Right cardiac atrium (tissue), 5 donors: Measurements from ENCODE around the gene FHIP1B. TPM values are rescaled to one million over a fixed set of nuclear protein-coding genes. Genes with fewer than 3 reads are reported as not detected.
A peak's percentile ranks its signal among the peaks of the same experiment; 100 is the strongest.
"Not testable (repeated sequence)": the region's sequence is repeated elsewhere in the genome, so short reads cannot be mapped to it uniquely, and the experiment has no call there.

ENCODE experiments used
- ATAC-seq, 2 donors: fragments of 200-7000 bp; cut with Tn5 transposase; one replicate each; pipeline versions ENCODE4 v1.8.0 to v1.9.1; 2020; ENCODE audit warnings: moderate library complexity in 2 of 2, mild to moderate bottlenecking in 1 of 2
- DNase-seq, 3 donors: peaks; one replicate each; pipeline ENCODE4 v3.0.0-alpha.2; 2020
- H3K27ac ChIP-seq: one replicate; pipeline ENCODE4 v1.5.1; 2013; ENCODE audit warnings: mild to moderate bottlenecking, low read length, control low read depth, moderate library complexity
- H3K27me3 ChIP-seq: one replicate; pipeline ENCODE4 v1.6.1; 2013; ENCODE audit not compliant: control insufficient read depth, insufficient read depth
- H3K4me1 ChIP-seq: one replicate; pipeline ENCODE4 v1.6.1; 2013; ENCODE audit warnings: low read length; ENCODE audit not compliant: control insufficient read depth, insufficient read depth
- H3K4me3 ChIP-seq: one replicate; pipeline ENCODE4 v1.5.1; 2013; ENCODE audit warnings: low read length, control low read depth
- H3K9me3 ChIP-seq: one replicate; pipeline ENCODE4 v1.6.1; 2013; ENCODE audit warnings: low read length; ENCODE audit not compliant: control insufficient read depth
- WGBS: extraction: QIAGEN DNeasy Blood & Tissue Kit; methylation state at CpG from one replicate; pipeline ENCODE4 v1.1.7; 2013; 5-methylcytosine and 5-hydroxymethylcytosine counted together
- intact Hi-C, 4 donors: fragments of 100-400 bp; cut with DNase I; formaldehyde crosslinking; loops; one replicate each; pipeline versions ENCODE4 v1.11.0 to v1.14.0; 2022 to 2023
- polyA plus RNA-seq: library from polyadenylated mRNA; stranded (reverse); fragments of 200-250 nt; gene quantifications from one replicate; pipeline ENCODE4 v1.2.3, GENCODE V29; 2013
- total RNA-seq, 4 donors: library from RNA; stranded (reverse); fragmentation: NEBNext Ultra II Directional; extraction: Animal tissue kit (Norgen Biotek cat#: 25700); gene quantifications; one replicate each; pipeline ENCODE4 v1.2.1, GENCODE V29; 2021
- donor health status: healthy with polysubstance abuse.
- donor health status: DM: no; HTN: yes; CAD: no.
- donor health status: DM: no; HTN: no; CAD: no.
- donor health status: DM: no; HTN: yes; CAD: no; lungs with severe emphysema.
- donor health status: DM: yes; HTN: yes; CAD: no.

Gene FHIP1B
- total and polyA plus RNA-seq, 5 donors: 14.1 to 19.5 (median 17.7) TPM

DNA sequence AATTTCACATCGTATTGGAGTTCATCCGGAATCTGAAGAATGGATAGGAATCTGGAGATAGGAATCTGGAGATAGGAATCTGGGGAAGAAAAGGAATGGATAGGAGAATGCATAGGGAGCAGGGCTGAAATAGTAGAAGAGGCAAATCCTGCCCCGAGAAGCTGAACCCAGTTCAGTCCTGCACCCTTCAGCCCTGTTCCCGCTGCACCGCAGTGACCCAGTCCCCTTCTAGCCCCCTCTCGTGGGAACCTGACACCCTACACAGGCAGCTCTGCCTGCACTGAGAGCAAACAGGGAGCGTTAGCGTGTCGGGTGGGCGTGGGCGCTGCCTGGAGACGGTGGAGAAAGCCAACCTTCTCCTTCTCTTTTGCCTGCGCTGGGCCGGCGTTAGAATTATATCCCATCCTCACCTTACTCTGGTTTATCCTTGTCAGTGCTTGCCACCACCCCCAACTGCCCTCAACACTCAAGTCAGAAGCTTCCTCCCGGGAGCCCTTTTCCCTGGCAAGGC lies 24.2 kb upstream of the FHIP1B start:
- Histone ChIP-seq H3K27me3 (no peaks in the 10 kb centered on the region), H3K4me3 (peak overlapping the region; percentile 54), H3K4me1 (no peaks in the 10 kb centered on the region), H3K27ac (no peak overlapping the region), H3K9me3 (no peaks in the 10 kb centered on the region)
- intact Hi-C loops: no loop called here
- 13% methylated on average over 16 of the region's 16 CpGs for WGBS
- peak; percentile 11 to 55 (median 37) for DNase-seq
- ATAC-seq: peak; percentile 40 to 58

GRCh38 chr11:6258141-6258540 lies 23.7 kb upstream of the FHIP1B start:
- no peak overlapping the region for H3K27ac ChIP-seq
- no peaks in the 10 kb centered on the region for H3K9me3 ChIP-seq
- H3K4me1 ChIP-seq: no peaks in the 10 kb centered on the region
- DNase-seq (no peak), ATAC-seq (no peak)
- H3K27me3 ChIP-seq: no peaks in the 10 kb centered on the region
- H3K4me3 ChIP-seq: no peak overlapping the region
- intact Hi-C loops: no loop called here
- 78% methylated on average over 3 of the region's 3 CpGs for WGBS

GRCh38 chr11:6253197-6253596 lies 18.8 kb upstream of the FHIP1B start:
- WGBS: 81% methylated on average over 1 of the region's 1 CpG
- no peak overlapping the region for H3K27ac ChIP-seq
- intact Hi-C loops: no loop called here

GRCh38 chr11:6251990-6252473 lies 17.6 kb upstream of the FHIP1B start:
- DNase-seq: peak; percentile 13 to 63 (median 53)
- Histone ChIP-seq H3K4me1 (peaks cover 4% of the 10 kb centered on the region), H3K9me3 (no peaks in the 10 kb centered on the region), H3K27ac (no peak overlapping the region), H3K27me3 (no peaks in the 10 kb centered on the region), H3K4me3 (no peak overlapping the region)
- 77% methylated on average over 6 of the region's 6 CpGs for WGBS
- ATAC-seq: peak; percentile 32 to 67
- intact Hi-C loops: no loop called here

More at GRCh38 chr11:6253197-6253596, 18.8 kb upstream of the FHIP1B start:
- Histone ChIP-seq H3K4me1 (peaks cover 4% of the 10 kb centered on the region), H3K27me3 (no peaks in the 10 kb centered on the region), H3K9me3 (no peaks in the 10 kb centered on the region), H3K4me3 (no peak overlapping the region)
- no peak for DNase-seq
- no peak for ATAC-seq

DNA sequence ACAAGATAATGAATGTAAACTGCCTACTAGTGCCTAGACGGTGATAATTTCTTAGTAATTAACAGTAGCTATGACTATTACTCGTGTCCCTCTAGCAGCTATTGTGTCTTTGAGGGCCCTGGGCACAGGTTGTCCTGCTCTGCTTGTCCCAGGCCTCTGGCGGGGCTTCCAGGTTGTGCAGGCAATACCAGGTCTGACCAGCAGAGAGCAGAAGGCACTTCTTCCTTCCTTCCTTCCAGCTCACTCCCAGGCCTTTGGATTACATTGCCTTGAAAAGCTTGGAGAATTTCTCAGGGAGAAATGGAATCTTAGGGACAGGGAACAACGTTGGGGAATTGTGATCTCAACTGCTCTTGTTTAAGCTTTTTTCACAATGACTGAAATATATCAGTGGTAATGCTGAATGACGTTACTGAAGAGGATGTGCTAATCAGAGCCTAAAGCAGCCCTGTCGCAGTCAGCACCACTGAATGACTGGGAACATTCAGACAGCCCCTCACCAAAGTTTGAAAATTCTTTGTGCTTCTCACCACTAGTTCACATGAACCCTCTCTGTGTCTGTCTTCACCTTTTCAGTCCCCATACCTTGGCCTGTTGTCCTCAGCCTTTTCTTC lies 16.8 kb upstream of the FHIP1B start:
- no peaks in the 10 kb centered on the region for H3K9me3 ChIP-seq
- DNase-seq: peak; percentile 60 to 81 (median 81)
- H3K27me3 ChIP-seq: no peaks in the 10 kb centered on the region
- no peak overlapping the region for H3K4me3 ChIP-seq
- peaks cover 4% of the 10 kb centered on the region for H3K4me1 ChIP-seq
- peak; percentile 78 to 85 for ATAC-seq
- intact Hi-C loops: no loop called here
- H3K27ac ChIP-seq: peak overlapping the region; percentile 34
- 54% methylated on average over 6 of the region's 6 CpGs for WGBS

- Histone ChIP-seq H3K4me1 (peaks cover 4% of the 10 kb centered on the region), H3K4me3 (no peak overlapping the region), H3K27ac (peak overlapping the region; percentile 12), H3K9me3 (no peaks in the 10 kb centered on the region), H3K27me3 (no peaks in the 10 kb centered on the region)
- ATAC-seq (peak; percentile 83 to 85), DNase-seq (peak; percentile 85 to 91 (median 91))
- intact Hi-C loops: loop anchor here in 1 of 4 donors (5.0 kb wide), 1 partner anchor 67 kb away; no protein-coding TSS in a partner anchor
- WGBS: 24% methylated on average over 3 of the region's 3 CpGs
These were observed 15.5 kb upstream of the FHIP1B start for GRCh38 chr11:6249770-6250555.

- ATAC-seq, H3K27ac ChIP-seq, H3K9me3 ChIP-seq, H3K4me3 ChIP-seq, H3K4me1 ChIP-seq, H3K27me3 ChIP-seq, DNase-seq: not testable (repeated sequence)
- 91% methylated on average over 3 of the region's 3 CpGs for WGBS
- intact Hi-C loops: loop anchor here in 1 of 4 donors (5.0 kb wide), 1 partner anchor 68 kb away; no protein-coding TSS in a partner anchor
These were observed 14.5 kb upstream of the FHIP1B start for GRCh38 chr11:6248897-6249296.

DNA sequence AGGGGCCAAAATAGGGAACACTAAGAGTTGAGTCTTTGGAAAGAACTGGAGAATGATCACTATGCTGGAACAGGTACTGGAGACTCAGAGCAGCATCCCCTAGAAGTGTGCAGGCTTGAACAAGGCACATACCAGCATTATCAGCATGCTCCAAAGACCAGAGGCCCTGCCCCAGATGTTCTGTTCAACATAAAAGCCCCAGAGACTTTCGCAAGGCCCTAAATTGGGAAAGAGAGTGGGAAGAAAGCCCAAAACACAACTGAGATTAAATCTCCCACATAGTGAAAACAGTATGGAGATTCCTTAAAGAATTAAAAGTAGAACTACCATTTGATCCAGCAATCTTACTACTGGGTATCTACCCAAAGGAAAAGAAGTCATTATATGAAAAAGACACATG lies 13.8 kb upstream of the FHIP1B start:
- DNase-seq (peak in 1 of 3 donors; percentile 35), ATAC-seq (peak; percentile 34 to 51)
- intact Hi-C loops: loop anchor here in 1 of 4 donors (5.0 kb wide), 1 partner anchor 69 kb away; no protein-coding TSS in a partner anchor
- WGBS: 89% methylated on average over 1 of the region's 1 CpG
- Histone ChIP-seq H3K9me3 (no peaks in the 10 kb centered on the region), H3K27ac (no peak overlapping the region), H3K4me3 (no peak overlapping the region), H3K4me1 (peaks cover 4% of the 10 kb centered on the region), H3K27me3 (no peaks in the 10 kb centered on the region)

GRCh38 chr11:6245536-6245935 lies 11.1 kb upstream of the FHIP1B start:
- WGBS: 83% methylated on average over 2 of the region's 2 CpGs
- Histone ChIP-seq H3K4me3 (no peak overlapping the region), H3K27me3 (no peaks in the 10 kb centered on the region), H3K9me3 (no peaks in the 10 kb centered on the region), H3K27ac (no peak overlapping the region), H3K4me1 (peaks cover 4% of the 10 kb centered on the region)
- intact Hi-C loops: loop anchor here in 1 of 4 donors (5.0 kb wide), 1 partner anchor 72 kb away; no protein-coding TSS in a partner anchor
- no peak for DNase-seq
- ATAC-seq: no peak

GRCh38 chr11:6241316-6241715 lies 6.9 kb upstream of the FHIP1B start:
- intact Hi-C loops: no loop called here
- Histone ChIP-seq H3K27me3 (no peaks in the 10 kb centered on the region), H3K9me3 (no peaks in the 10 kb centered on the region), H3K4me1 (no peaks in the 10 kb centered on the region), H3K4me3 (no peak overlapping the region), H3K27ac (no peak overlapping the region)
- no peak for DNase-seq
- WGBS: 94% methylated on average over 7 of the region's 7 CpGs
- ATAC-seq: peak in 1 of 2 donors; percentile 13

DNA sequence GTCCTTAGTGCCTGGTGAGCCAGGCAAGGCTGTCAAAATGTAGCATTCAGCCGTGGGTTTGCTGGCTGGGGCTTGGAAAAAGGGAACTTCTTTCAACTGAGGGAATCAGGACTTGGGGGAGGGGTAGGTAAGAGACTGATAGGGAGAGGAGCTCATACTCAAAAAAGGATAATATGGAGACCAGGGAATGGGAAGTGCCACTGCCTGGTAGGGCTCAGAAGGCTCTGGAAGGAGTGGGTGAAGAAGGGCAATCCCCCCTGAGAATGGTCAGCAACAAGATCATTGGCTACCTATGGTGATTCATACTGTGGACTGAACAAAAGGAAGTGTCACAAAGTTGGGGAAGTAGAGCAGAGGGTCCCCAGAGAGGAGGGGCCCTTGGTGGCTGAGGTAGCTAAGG lies 6.3 kb upstream of the FHIP1B start:
- Histone ChIP-seq H3K9me3 (no peaks in the 10 kb centered on the region), H3K27ac (no peak overlapping the region), H3K4me3 (no peak overlapping the region), H3K4me1 (no peaks in the 10 kb centered on the region), H3K27me3 (no peaks in the 10 kb centered on the region)
- WGBS: 57% methylated on average over 1 of the region's 1 CpG
- intact Hi-C loops: no loop called here
- DNase-seq (no peak), ATAC-seq (no peak)
